ENCODE results near the gene NDST3. TPM values are rescaled to one million over a fixed set of nuclear protein-coding genes. Genes with fewer than 3 reads are reported as not detected.

Gene NDST3
- total RNA-seq, 3 donors from 2014 or later: 0.29 TPM; not detected in 2

GRCh38 chr4:118005883-118006282 is 28.4 kb upstream of the NDST3 start:
- Histone ChIP-seq H3K27ac (no peak overlapping the region), H3K27me3 (no peaks in the 10 kb centered on the region), H3K4me3 (no peak overlapping the region), H3K9me3 (no peaks in the 10 kb centered on the region), H3K36me3 (no peaks in the 10 kb centered on the region), H3K4me1 (no peaks in the 10 kb centered on the region)
- intact Hi-C loops (cut with DNase I; ENCODE audit: low total_unique reads): loop anchor here (10.0 kb wide), 1 partner anchor 1791 kb away; no protein-coding TSS in a partner anchor
- no peak for DNase-seq (ENCODE audit: low spot score in 2 of 2)
- no peak for TF ChIP-seq CTCF (IDR thresholded peaks at IDR 0.05)
- TF ChIP-seq POLR2A (IDR thresholded peaks at IDR 0.05): no peak
- no peak for TF ChIP-seq POLR2AphosphoS5 (IDR thresholded peaks at IDR 0.05)

- no peaks in the 10 kb centered on the region for H3K9me3 ChIP-seq
- TF ChIP-seq POLR2A (IDR thresholded peaks at IDR 0.05): no peak
- TF ChIP-seq CTCF (IDR thresholded peaks at IDR 0.05): no peak
- TF ChIP-seq POLR2AphosphoS5 (IDR thresholded peaks at IDR 0.05): no peak
- no peak overlapping the region for H3K4me3 ChIP-seq
- no peaks in the 10 kb centered on the region for H3K36me3 ChIP-seq
- no peaks in the 10 kb centered on the region for H3K27me3 ChIP-seq
- H3K27ac ChIP-seq: no peak overlapping the region
- intact Hi-C loops (cut with DNase I; ENCODE audit: low total_unique reads): no loop called here
- no peaks in the 10 kb centered on the region for H3K4me1 ChIP-seq
- no peak for DNase-seq (ENCODE audit: low spot score in 2 of 2)
Measured at GRCh38 chr4:118012142-118012541, 22.1 kb upstream of the NDST3 start.

DNA sequence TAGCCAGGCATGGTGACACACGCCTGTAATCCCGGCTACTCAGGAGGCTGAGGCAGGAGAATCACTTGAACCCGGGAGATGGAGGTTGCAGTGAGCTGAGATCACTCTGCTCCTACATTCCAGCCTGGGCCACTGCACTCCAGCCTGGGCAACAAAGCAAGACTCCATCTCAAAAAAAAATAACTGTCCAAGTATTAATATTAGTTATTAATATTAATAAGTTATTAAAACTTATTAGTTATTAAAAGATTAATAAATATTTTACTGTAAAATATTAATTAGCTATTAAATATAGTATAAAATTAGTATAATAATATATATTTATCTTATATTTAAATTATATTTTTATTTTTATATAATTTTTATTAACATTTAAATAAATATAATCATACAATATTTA is 19.5 kb upstream of the NDST3 start:
- Histone ChIP-seq H3K4me1 (no peaks in the 10 kb centered on the region), H3K27me3 (no peaks in the 10 kb centered on the region), H3K9me3 (no peaks in the 10 kb centered on the region), H3K36me3 (no peaks in the 10 kb centered on the region), H3K4me3 (no peak overlapping the region), H3K27ac (no peak overlapping the region)
- intact Hi-C loops (cut with DNase I; ENCODE audit: low total_unique reads): no loop called here
- TF ChIP-seq CTCF (IDR thresholded peaks at IDR 0.05) (no peak), POLR2A (IDR thresholded peaks at IDR 0.05) (no peak), POLR2AphosphoS5 (IDR thresholded peaks at IDR 0.05) (no peak)
- no peak for DNase-seq (ENCODE audit: low spot score in 2 of 2)

- no peak for DNase-seq (ENCODE audit: low spot score in 2 of 2)
- H3K4me1 ChIP-seq: no peaks in the 10 kb centered on the region
- H3K4me3 ChIP-seq: no peak overlapping the region
- no peaks in the 10 kb centered on the region for H3K9me3 ChIP-seq
- TF ChIP-seq CTCF (IDR thresholded peaks at IDR 0.05) (no peak), POLR2A (IDR thresholded peaks at IDR 0.05) (no peak), POLR2AphosphoS5 (IDR thresholded peaks at IDR 0.05) (no peak)
- no peaks in the 10 kb centered on the region for H3K27me3 ChIP-seq
- H3K36me3 ChIP-seq: no peaks in the 10 kb centered on the region
- no peak overlapping the region for H3K27ac ChIP-seq
- intact Hi-C loops (cut with DNase I; ENCODE audit: low total_unique reads): no loop called here
Measured at GRCh38 chr4:118018381-118019145, 15.7 kb upstream of the NDST3 start.

GRCh38 chr4:118026806-118027205 is 7.5 kb upstream of the NDST3 start:
- no peaks in the 10 kb centered on the region for H3K4me1 ChIP-seq
- intact Hi-C loops (cut with DNase I; ENCODE audit: low total_unique reads): no loop called here
- no peaks in the 10 kb centered on the region for H3K36me3 ChIP-seq
- no peak for TF ChIP-seq POLR2A (IDR thresholded peaks at IDR 0.05)
- TF ChIP-seq POLR2AphosphoS5 (IDR thresholded peaks at IDR 0.05): no peak
- TF ChIP-seq CTCF (IDR thresholded peaks at IDR 0.05): no peak
- no peaks in the 10 kb centered on the region for H3K9me3 ChIP-seq
- H3K27me3 ChIP-seq: peaks cover 0 to 8% of the 10 kb centered on the region in 2 donors
- H3K27ac ChIP-seq: no peak overlapping the region
- H3K4me3 ChIP-seq: no peak overlapping the region
- DNase-seq (ENCODE audit: low spot score in 2 of 2): no peak

Measured in breast epithelium (tissue), 4 donors.